GM18517 (cell line): ENCODE results near the gene PTGER3.
"Not testable (repeated sequence)": the region's sequence is repeated elsewhere in the genome, so short reads cannot be mapped to it uniquely, and the experiment has no call there.

Experiments used
- ATAC-seq: cut with Tn5 transposase; IDR thresholded peaks from one replicate; pipeline ENCODE4 v1.9.1; 2021; ENCODE audit warnings: mild to moderate bottlenecking, moderate library complexity; ENCODE audit not compliant: unreplicated experiment

PTGER3 gene

GRCh38 chr1:70961374-70961975, 86.1 kb downstream of the PTGER3 start:
- ATAC-seq, result no peak

GRCh38 chr1:70948396-70949017, 99.1 kb downstream of the PTGER3 start:
- no peak for ATAC-seq

GRCh38 chr1:70947835-70948234, 99.8 kb downstream of the PTGER3 start:
- no peak for ATAC-seq

- no peak for ATAC-seq
Observed at GRCh38 chr1:70945676-70946075, 101.9 kb downstream of the PTGER3 start.

GRCh38 chr1:70945251-70945650, 102.4 kb downstream of the PTGER3 start:
- no peak for ATAC-seq

GRCh38 chr1:70941563-70941962, 106.1 kb downstream of the PTGER3 start:
- ATAC-seq, result no peak

- ATAC-seq, result not testable (repeated sequence)
Observed at GRCh38 chr1:70940398-70940797, 107.2 kb downstream of the PTGER3 start.

- no peak for ATAC-seq
Observed at GRCh38 chr1:70934194-70934961, 113.2 kb downstream of the PTGER3 start.

- no peak for ATAC-seq
Observed at GRCh38 chr1:70930062-70930461, 117.6 kb downstream of the PTGER3 start.

- no peak for ATAC-seq
Observed at GRCh38 chr1:70922196-70922595, 125.4 kb downstream of the PTGER3 start.
